IPS-11a (cell line): ENCODE results near the gene PON2.
"Not testable (repeated sequence)": the region's sequence is repeated elsewhere in the genome, so short reads cannot be mapped to it uniquely, and the experiment has no call there.

ENCODE experiments used
- H3K4me3 ChIP-seq: one replicate; pipeline ENCODE4 v1.5.1; 2013; ENCODE audit warnings: low read depth, low read length, control low read depth

PON2 gene

DNA sequence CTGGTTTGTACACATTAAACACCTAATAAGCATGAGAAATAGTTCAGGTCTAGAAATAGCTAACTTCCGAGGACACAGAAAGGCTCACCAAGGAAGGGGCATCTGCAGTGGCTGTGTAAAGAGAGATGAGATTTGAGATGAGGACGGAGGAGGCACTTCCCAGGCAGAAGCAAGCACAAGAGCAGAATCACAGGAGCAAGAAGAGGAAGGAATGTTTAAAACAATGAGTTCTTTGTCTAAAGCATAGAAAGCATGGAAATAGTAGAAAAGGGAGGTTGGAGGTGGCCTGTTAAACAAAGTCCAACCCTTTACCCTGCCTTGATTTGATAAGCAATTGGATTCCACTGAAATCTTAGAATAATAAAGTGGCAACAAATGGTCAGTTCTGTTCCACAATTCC is 27.1 kb downstream of the PON2 start:
- H3K4me3 ChIP-seq = no peak overlapping the region

DNA sequence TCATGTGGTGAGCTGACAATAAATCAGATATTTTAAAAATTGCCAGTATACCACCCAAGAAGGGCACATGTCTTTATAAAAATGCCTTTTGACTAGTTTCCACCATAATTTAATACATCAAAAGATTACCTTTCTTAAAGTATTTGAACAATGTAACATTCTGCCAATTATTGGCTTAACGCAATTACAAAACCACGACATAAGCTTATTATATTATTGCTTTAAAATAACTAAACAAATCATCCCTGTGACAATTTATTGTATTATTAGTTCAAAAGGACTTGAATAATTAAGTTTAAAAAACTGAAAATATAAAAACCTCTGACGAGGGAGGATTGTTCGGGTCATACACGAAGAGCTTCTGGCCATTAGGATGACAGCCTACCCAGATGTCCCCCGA is 29.0 kb downstream of the PON2 start:
- no peak overlapping the region for H3K4me3 ChIP-seq

DNA sequence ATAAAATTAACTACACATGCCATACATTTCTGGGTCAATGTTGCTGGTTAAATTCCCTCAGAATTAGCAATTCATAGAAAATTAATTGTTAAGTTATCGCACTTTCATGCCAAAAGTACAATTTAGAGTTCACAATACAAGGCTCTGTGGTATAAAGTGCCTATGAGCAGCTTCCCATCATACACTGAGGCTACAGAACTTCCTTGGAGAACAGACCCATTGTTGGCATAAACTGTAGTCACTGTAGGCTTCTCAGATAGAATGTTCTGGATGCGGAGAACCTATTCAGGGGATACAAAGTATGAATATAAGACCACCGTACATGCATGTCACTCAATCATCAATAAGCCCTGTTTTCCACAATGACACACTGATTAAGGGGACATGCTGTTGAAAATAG is 29.6 kb downstream of the PON2 start:
- no peak overlapping the region for H3K4me3 ChIP-seq

- no peak overlapping the region for H3K4me3 ChIP-seq
Observed at GRCh38 chr7:95404316-95404865, 30.4 kb downstream of the PON2 start.

DNA sequence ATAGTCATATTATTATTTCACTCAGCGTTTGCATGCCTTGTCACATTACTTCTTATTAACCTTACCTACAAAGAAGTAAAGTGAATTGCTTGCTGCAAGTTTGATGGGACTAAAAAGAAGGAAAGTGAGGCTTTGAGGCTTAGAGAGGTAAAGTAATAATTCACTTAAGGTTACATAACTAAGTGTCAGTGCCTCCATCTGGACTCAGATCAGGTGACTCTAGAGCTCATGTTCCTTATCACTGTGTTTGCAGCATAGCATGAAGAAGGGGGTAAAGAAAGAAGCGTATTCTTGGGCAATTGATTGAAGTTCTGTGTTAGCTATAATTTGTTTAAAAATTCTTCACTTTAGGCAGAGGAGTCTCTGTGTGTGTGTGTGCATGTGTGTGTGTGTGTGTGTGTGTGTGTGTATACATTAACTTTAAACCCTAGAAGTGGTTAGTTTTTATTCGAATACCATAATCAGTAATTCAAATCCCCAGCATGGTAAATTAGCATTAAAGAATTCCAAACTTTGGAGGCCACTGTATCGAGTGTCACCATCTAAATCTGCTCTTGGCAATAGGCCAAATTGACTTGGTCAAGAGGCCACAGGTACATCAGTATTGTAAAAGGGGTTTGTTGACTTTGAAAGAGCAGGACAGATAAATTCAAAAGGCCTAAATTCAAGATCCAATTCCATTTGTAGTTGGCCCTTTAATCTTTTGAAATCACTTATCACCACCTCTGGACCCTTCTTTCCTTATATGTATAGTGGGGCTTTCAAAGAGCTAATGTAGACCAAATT is 36.5 kb downstream of the PON2 start:
- H3K4me3 ChIP-seq = no peak overlapping the region

GRCh38 chr7:95397381-95397780 is 37.4 kb downstream of the PON2 start:
- no peak overlapping the region for H3K4me3 ChIP-seq

- H3K4me3 ChIP-seq = peak within 1 kb of the TSS; percentile 17
Observed at GRCh38 chr7:95396136-95397032, 38.4 kb downstream of the PON2 start, which contains the start of gene PON3. Gene PON3, minus strand, starts transcription at chr7:95396375. Its CDS starts 25 bp downstream, at chr7:95396350.

DNA sequence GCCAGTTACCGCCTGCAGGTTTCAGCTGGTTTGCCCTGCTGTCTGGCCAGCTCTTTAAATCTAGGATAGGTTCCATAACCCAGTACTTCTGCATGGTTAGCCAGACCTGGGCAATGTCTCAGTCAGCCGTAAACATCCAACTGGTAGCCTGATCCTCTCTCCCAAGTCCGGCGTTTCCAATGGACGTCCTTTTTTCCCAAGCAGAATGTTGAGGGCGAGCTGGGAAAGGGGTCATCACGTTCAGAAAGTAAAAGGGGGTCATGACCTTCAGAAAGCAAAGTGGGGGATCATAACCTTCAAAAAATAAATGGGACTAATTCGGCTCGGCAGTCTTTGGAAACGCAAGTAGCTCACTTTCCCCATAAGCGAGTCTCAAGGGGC is 39.1 kb downstream of the PON2 start:
- no peak overlapping the region for H3K4me3 ChIP-seq

DNA sequence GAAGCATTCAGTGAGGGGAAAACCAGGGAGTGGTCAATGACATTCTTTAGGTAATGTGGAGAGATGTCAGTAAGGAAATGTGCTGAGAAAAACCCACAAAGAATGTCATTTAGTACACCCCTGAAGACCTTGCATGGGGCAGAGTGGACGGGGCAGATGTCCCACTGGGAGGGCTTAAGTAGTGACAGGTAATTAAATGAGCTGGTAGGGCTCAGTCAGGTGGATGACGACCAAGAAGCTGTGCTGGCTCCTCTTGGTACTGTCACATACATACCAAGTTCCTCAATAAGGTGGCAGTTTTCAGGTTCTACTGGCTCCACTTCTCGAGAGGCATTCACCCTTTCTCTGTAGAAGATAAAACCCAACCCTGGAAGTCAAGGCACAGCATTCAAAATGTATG is 40.5 kb downstream of the PON2 start:
- no peak overlapping the region for H3K4me3 ChIP-seq

- no peak overlapping the region for H3K4me3 ChIP-seq
Observed at GRCh38 chr7:95391761-95392160, 43.1 kb downstream of the PON2 start.

DNA sequence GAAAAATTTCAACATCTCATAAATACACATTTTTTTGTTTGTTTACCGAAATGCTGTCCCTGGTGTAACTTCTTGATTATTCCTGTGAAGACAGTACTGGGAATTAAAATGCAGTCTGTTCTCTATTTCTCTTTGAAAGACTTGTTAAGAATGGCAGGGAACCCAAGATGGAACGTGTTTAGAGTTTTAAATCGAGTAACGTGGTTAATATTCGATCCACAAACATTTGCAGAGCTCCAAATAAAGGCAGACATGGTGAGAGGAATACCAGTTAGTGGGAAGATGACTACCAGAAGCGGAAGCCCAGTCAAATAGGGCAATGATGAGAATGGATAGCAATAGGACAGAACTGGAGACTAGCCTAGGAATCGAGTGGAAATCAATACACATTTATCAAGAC is 45.3 kb downstream of the PON2 start:
- H3K4me3 ChIP-seq = no peak overlapping the region

GRCh38 chr7:95379457-95379856 is 55.4 kb downstream of the PON2 start:
- H3K4me3 ChIP-seq = not testable (repeated sequence)

DNA sequence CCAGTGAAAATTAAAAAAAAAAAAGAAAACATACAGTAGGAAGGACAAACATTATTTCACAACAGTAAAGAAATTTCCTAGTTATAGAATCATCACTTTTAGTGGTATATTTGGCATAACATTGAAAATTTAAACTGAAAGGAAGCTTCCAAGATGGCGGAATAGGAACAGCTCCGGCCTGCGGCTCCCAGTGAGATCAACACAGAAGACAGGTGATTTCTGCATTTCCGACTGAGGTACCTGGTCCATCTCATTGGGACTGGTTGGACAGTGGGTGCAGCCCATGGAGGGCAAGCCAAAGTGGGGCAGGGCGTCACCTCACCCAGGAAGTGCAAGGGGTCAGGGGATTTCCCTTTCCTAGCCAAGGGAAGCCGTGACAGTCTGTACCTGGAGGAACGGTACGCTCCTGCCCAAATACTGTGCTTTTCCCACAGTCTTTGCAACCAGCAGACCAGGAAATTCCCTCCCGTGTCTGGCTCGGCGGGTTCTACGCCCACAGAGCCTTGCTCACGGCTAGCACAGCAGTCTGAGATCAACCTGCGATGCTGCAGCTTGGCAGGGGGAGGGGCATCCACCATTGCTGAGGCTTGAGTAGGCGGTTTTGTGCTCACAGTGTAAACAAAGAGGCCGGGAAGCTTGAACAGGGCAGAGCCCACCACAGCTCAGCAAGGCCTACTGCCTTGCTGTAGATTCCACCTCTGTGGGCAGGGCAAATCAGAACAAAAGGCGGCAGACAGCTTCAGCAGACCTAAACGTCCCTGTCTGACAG is 58.0 kb downstream of the PON2 start:
- H3K4me3 ChIP-seq = no peak overlapping the region

DNA sequence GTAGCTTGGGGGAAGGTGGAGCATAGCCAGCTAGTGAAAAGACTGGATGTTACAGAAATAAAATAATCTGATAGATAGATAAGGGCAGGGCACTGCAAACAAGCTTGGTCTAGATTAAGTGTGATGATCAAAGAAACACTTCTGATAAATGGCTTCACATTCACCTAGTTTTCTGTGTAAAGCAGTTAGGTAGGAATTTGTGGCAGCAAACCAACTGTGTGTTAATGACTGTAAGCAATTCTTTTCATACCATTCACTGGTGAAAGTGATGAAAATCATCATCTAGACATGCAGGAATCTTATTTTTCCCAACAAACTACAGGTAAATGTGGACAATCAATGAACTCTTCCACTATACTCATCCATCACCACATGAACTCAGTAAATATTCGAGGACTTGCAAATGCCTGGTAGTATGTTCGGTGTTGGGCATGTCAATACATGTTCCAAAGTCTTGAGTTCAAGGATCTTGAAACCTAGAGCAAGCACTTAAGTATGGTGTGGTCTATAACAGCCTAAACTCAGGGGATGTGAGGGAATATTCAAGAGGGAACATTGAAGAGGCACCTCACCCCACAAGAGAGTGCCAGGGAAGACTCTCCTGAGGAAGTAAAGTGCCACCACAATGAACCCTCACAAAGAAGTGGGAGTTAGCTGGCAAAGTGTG is 59.1 kb downstream of the PON2 start:
- no peak overlapping the region for H3K4me3 ChIP-seq

GRCh38 chr7:95373323-95373722 is 61.5 kb downstream of the PON2 start:
- H3K4me3 ChIP-seq = no peak overlapping the region

- H3K4me3 ChIP-seq = no peak overlapping the region
Observed at GRCh38 chr7:95368235-95368634, 66.6 kb downstream of the PON2 start.

- H3K4me3 ChIP-seq = no peak overlapping the region
Observed at GRCh38 chr7:95367606-95368005, 67.2 kb downstream of the PON2 start.

- H3K4me3 ChIP-seq = no peak overlapping the region
Observed at GRCh38 chr7:95365151-95365550, 69.7 kb downstream of the PON2 start.

DNA sequence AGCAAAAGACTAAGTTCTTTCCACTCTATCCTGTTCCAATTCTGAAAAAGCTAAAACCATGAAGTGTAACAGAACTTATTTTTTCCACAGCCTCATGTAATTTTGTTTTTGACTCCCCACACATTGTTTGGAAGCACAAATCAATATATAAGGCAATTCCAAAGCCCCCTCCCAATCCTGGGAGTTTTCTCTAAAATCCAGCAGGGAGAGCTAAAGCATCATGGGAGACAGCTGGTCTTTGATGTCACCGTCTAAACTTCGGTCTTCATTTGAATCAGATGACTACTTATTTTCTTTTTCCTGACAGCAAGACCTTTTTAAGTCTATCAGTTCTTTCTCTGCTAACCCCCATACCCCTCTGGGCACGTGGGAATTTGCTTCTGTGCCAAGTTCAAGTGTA is 77.2 kb downstream of the PON2 start:
- H3K4me3 ChIP-seq = no peak overlapping the region
